Stimulated activated naive CD4-positive, alpha-beta T cell (primary cell): ENCODE data around the gene SHROOM3.
"Not testable (repeated sequence)": the region's sequence is repeated elsewhere in the genome, so short reads cannot be mapped to it uniquely, and the experiment has no call there.

Source experiments
- DNase-seq, 6 experiments: peaks; one replicate each; lab custom pipeline; 2025; lab: John Stamatoyannopoulos, UW

The SHROOM3 gene

DNA sequence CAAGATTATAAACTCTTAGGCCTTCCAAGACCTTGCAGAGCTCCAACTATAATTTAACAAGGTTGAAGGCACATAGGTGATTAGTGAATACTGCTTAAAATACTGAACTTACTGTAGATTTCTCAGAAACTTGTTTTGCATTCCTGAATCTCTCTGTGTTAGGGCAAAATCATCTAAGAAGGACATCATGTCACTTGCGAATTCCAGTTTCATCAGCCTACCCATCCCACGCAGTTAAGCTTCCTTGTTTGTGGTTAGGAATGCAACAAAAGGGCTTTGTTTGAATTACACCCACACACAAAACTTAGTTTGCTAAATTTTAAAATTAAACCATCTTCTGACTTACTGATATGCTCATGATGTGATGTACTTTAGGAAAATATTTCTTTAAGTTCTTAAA lies 288.9 kb downstream of the SHROOM3 start:
- no peak for DNase-seq

- no peak for DNase-seq
Measured at GRCh38 chr4:76725039-76725438, 290.0 kb downstream of the SHROOM3 start.

GRCh38 chr4:76726176-76726575 lies 291.1 kb downstream of the SHROOM3 start:
- DNase-seq, result no peak

GRCh38 chr4:76726631-76727030 lies 291.6 kb downstream of the SHROOM3 start:
- DNase-seq, result no peak

DNA sequence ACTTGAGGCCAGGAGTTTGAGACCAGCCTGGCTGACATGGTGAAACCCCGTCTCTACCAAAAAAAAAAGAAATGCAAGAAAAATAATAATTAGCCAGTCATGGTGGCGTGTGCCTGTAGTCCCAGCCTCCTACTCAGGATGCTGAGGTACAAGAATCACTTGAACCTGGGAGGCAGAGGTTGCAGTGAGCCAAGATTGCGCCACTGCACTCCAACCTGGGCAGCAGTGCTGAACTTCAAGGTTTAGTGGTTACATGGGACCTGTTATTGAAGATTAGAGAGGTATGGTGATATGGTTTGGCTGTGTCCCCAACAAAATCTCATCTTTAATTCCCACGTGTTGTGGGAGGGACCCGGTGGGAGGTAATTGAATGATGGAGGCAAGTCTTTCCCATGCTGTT lies 292.9 kb downstream of the SHROOM3 start:
- not testable (repeated sequence) for DNase-seq

DNA sequence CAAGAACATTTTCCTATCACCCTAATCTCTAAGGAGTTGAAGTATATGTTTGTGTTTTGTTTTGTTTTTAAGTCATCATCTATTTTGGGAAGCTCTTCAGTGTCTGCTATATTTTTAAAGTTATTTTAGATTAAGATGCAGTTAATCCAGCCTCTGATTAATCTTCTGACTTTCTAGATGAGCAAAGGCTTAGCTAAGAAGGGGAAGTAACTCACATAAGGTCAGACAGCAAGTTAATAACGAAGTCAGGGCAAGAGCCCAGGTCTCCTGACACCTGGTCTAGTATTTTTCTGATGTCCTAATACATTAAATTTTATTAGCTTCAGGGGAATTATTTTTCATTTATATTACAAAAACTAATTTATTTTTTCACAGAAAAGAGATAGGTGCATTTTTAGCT lies 294.4 kb downstream of the SHROOM3 start:
- no peak for DNase-seq

- DNase-seq, result no peak
Measured at GRCh38 chr4:76729980-76730379, 295.0 kb downstream of the SHROOM3 start.

DNA sequence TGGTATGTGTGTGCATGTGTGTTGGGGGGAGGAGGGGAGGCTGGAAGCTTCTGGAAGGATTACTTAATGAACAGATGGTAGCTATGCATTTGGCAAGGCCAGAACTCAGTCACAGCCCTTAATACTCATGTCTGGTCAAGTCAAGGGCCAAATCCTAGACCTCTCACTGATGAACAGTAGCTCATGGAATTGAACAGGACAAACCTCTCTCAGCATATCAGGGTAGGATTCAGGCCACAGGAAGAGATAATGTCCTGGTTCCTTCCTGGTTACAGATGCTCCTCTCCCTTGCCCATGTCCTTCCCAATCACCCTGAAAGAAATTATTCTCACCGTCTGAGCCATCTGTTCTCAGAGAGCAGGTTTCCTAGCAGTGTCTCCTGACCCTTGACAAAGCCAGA lies 297.2 kb downstream of the SHROOM3 start:
- no peak for DNase-seq

- DNase-seq, result no peak
Measured at GRCh38 chr4:76733068-76733771, 298.2 kb downstream of the SHROOM3 start.

DNA sequence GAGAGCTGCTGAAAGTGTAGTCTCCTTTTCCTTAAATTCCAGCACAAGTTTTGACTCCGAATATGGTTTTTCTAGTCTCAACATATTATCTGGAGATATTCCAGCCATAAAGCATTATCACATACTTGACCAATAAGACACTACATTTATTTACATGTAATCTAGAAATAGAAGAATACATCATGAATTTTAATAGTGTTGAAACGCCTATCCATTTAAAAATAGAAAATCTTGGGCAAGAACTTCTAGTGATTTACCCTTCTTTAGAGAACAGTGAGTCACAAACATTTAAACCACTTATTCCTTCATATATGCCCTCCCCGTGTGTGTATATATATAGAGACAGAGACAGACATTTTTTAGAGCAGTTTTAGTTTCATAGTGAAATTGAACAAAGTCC lies 301.4 kb downstream of the SHROOM3 start:
- no peak for DNase-seq

DNA sequence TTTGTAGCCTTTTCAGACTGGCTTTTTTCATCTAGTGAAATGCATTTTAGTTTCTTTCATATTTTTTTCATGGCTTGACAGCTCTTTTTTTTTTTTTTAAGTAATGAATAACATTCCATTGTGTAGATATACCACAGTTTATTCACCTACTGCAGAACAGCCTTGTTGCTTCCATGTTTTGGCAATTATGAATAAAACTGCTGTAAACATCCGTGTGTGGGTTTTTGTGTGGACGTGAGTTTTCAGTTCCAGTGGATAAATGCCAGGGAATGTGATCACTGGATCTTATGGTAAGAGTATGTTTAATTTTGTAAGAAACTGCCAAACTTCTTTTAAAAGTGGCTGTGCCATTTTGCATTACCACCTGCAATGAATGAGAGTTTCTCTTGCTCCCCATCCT lies 302.2 kb downstream of the SHROOM3 start:
- DNase-seq, result no peak

DNA sequence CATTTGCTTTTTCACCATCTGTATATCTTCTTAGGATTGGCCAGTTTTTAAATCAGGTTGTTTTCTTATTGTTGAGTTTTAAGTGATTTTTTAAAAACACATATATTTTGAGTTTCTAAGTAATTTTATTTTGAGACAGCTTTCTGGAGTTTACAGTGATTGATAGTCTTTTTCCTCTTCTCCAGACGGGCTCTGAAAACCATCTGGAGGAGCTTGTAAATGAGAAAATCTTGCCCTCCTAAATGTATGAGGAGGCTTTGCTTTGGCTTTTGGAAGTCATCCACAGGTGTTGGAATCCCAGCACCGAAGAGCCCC lies 302.7 kb downstream of the SHROOM3 start:
- no peak for DNase-seq

- DNase-seq, result no peak
Measured at GRCh38 chr4:76738086-76738931, 303.3 kb downstream of the SHROOM3 start.

DNA sequence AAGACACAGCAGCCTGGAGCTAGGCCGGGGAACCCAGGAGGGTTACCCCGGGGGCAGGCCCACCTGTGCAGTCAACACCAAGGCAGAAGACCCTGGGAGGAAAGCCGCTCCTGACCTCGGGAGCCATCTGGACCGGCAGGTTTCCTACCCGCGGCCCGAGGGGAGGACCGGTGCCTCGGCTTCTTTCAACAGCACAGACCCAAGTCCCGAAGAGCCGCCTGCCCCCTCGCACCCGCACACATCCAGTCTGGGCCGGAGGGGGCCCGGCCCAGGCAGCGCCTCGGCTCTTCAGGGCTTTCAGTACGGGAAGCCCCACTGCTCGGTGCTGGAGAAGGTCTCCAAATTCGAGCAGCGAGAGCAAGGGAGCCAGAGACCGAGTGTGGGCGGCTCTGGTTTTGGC lies 305.2 kb downstream of the SHROOM3 start:
- no peak for DNase-seq

DNA sequence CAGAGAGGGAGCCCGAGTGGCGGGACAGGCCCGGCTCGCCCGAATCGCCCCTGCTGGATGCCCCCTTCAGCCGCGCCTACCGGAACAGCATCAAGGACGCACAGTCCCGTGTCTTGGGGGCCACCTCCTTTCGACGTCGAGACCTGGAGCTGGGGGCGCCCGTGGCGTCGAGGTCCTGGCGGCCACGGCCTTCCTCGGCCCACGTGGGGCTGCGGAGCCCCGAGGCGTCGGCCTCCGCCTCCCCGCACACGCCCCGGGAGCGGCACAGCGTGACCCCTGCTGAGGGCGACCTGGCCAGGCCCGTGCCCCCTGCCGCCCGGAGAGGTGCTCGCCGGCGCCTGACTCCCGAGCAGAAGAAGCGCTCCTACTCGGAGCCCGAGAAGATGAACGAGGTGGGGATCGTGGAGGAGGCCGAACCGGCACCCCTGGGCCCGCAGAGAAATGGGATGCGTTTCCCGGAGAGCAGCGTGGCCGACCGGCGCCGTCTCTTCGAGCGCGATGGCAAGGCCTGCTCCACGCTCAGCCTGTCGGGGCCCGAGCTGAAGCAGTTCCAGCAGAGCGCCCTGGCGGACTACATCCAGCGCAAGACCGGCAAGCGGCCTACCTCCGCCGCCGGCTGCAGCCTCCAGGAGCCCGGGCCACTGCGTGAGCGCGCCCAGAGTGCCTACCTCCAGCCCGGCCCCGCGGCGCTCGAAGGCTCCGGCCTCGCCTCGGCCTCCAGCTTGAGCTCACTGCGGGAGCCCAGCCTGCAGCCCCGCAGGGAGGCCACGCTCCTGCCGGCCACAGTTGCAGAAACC lies 306.0 kb downstream of the SHROOM3 start:
- DNase-seq, result no peak

DNA sequence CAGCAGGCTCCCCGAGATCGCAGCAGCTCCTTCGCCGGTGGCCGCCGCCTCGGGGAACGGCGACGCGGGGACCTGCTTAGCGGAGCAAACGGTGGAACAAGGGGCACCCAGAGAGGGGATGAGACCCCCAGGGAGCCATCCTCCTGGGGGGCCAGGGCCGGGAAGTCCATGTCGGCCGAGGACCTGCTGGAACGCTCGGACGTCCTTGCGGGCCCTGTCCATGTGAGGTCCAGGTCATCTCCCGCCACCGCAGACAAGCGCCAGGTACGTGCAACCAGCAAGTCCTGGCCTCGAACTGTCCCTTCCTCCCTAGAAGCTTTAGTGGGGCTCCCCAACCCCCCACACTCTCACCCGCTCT lies 306.6 kb downstream of the SHROOM3 start:
- DNase-seq, result no peak

DNA sequence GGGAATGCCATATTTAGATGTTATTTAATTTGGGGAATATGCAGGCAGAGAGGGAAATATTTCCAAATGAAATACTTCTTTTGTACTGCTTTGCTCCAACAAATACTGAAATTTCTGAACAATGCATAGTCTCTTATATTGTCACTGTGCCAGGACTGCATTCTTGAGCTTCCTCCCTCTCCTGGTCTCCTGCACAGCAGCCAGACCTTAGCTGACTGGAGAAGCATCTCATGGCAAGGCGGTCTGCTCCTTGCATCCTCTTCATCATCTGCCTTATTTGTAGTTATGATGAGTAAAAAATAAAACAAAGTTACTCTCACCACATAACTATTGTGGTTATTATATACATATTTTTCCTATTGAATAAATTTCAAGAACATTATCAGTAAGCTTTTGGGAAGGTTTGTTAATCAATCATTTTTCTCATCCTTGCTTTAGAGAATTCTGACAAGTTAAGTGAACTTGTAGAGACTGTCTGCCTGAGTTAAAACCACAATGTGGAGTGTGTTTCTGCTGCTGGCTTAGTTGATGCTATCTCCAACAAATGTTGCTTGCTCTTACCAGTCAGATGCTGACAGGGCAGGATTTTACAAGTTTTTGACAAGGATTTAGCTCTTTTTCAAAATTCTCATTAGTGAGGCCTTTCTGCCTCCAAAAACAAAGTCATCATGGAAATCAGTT lies 309.4 kb downstream of the SHROOM3 start:
- no peak for DNase-seq

- no peak for DNase-seq
Measured at GRCh38 chr4:76745240-76745639, 310.2 kb downstream of the SHROOM3 start.

- no peak for DNase-seq
Measured at GRCh38 chr4:76747563-76747962, 312.5 kb downstream of the SHROOM3 start.

DNA sequence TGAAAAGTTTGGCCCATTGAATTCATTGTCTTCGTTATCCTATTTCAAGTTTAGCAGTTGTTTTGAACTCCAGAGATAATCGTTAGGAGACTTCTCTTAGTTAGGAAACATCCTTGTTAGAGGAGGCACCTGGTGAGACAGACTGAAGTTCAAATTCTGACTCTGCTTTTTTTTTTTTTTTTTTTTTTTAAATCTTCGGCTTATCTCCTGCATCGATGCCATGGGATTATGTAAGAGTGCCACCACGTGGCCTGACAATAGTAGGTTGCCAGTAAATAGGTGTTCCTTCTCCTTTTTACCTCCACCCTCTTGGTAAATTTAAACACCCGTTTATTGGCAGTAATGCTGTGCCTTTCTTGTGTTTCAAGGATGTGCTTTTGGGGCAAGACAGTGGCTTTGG lies 313.6 kb downstream of the SHROOM3 start:
- DNase-seq, result peak in 1 of 6 experiments; percentile 10

- no peak for DNase-seq
Measured at GRCh38 chr4:76749355-76749754, 314.3 kb downstream of the SHROOM3 start.

GRCh38 chr4:76750716-76751115 lies 315.7 kb downstream of the SHROOM3 start:
- DNase-seq, result no peak
